ENCODE data around the gene HMCES. TPM values are rescaled to one million over a fixed set of nuclear protein-coding genes. Genes with fewer than 3 reads are reported as not detected.

The HMCES gene
- polyA plus RNA-seq, 1 experiment = 27.2 TPM

- ChIA-PET CTCF (interaction anchor here (1.2 to 5.4 kb wide), 2 partner anchors 8 to 12 kb away, joined by 4 to 26 read pairs; no protein-coding TSS in a partner anchor), POLR2A (no interaction called here)
- no peaks in the 10 kb centered on the region for H3K27me3 ChIP-seq (ENCODE audit: control insufficient read depth, insufficient read depth, low read length)
- DNase-seq (ENCODE audit: low read depth) = no peak
- no peak for TF ChIP-seq CTCF (IDR thresholded peaks at IDR 0.05; ENCODE audit: insufficient read depth, low read depth, low read length)
- no peaks in the 10 kb centered on the region for H3K36me3 ChIP-seq (ENCODE audit: control insufficient read depth, insufficient read depth, low read length)
- no peak overlapping the region for H3K4me3 ChIP-seq (ENCODE audit: low read depth, low read length)
These were observed 45.1 kb upstream of the HMCES start for GRCh38 chr3:129233538-129233937.

- ChIA-PET POLR2A (no interaction called here), CTCF (interaction anchor here (5.4 kb wide), 1 partner anchor 11 kb away, joined by 26 read pairs; no protein-coding TSS in a partner anchor)
- TF ChIP-seq CTCF (IDR thresholded peaks at IDR 0.05; ENCODE audit: insufficient read depth, low read depth, low read length) = no peak
- no peak for DNase-seq (ENCODE audit: low read depth)
- no peaks in the 10 kb centered on the region for H3K36me3 ChIP-seq (ENCODE audit: control insufficient read depth, insufficient read depth, low read length)
- H3K4me3 ChIP-seq (ENCODE audit: low read depth, low read length) = no peak overlapping the region
- no peaks in the 10 kb centered on the region for H3K27me3 ChIP-seq (ENCODE audit: control insufficient read depth, insufficient read depth, low read length)
These were observed 44.2 kb upstream of the HMCES start for GRCh38 chr3:129234441-129234840.

GRCh38 chr3:129235344-129235917, 43.2 kb upstream of the HMCES start:
- H3K27me3 ChIP-seq (ENCODE audit: control insufficient read depth, insufficient read depth, low read length) = no peaks in the 10 kb centered on the region
- TF ChIP-seq CTCF (IDR thresholded peaks at IDR 0.05; ENCODE audit: insufficient read depth, low read depth, low read length) = no peak
- CTCF ChIA-PET = interaction anchor here (5.4 kb wide), 1 partner anchor 10 kb away, joined by 26 read pairs; no protein-coding TSS in a partner anchor
- no peaks in the 10 kb centered on the region for H3K36me3 ChIP-seq (ENCODE audit: control insufficient read depth, insufficient read depth, low read length)
- no peak for DNase-seq (ENCODE audit: low read depth)
- H3K4me3 ChIP-seq (ENCODE audit: low read depth, low read length) = no peak overlapping the region
- POLR2A ChIA-PET = no interaction called here

DNA sequence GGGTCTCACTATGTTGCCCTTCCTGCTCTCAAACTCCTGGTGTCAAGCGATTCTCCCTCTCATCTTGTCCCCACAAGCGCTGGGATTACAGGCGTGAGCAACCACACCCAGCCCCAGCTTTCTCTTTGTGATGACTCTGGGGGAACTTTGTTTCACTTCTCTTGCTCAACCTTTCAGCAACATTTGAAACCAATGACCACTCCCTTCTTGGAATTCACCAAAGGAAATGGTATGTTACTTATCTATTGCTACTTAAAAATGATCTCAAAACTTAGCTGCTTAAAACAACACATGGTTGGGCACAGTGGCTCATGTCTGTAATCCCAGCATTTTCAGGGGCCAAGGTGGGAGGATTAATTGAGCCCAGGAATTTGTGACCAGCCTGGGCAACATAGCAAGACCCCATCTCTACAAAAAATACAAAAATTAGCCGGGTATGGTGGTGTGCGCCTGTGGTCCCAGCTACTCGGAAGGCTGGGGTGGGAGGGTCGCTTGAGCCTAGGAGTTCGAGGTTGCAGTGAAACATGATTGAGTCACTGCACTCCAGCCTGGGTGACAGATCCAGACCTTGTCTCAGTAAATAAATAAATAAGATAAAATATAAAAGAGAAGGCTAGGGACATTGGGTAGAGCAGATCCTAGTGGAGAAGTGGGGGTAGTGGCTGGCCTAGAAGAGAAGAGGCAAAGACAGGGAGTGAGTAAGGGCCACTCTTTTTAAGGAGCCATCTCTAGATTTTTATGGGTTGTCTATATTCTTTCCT, 39.5 kb upstream of the HMCES start:
- no peak for DNase-seq (ENCODE audit: low read depth)
- CTCF ChIA-PET = interaction anchor here (1.0 to 3.4 kb wide), 6 partner anchors 10 to 269 kb away, joined by 4 to 13 read pairs (median 8); partner anchors contain the start of gene COPG1

More for the DNA sequence above, 39.5 kb upstream of the HMCES start:
- H3K36me3 ChIP-seq (ENCODE audit: control insufficient read depth, insufficient read depth, low read length) = no peaks in the 10 kb centered on the region
- POLR2A ChIA-PET = no interaction called here
- TF ChIP-seq CTCF (IDR thresholded peaks at IDR 0.05; ENCODE audit: insufficient read depth, low read depth, low read length) = no peak
- H3K4me3 ChIP-seq (ENCODE audit: low read depth, low read length) = no peak overlapping the region
- no peaks in the 10 kb centered on the region for H3K27me3 ChIP-seq (ENCODE audit: control insufficient read depth, insufficient read depth, low read length)

Data from BJ (cell line).